ENCODE data around the gene NELFCD.
A peak's percentile ranks its signal among the peaks of the same experiment; 100 is the strongest.
"Not testable (repeated sequence)": the region's sequence is repeated elsewhere in the genome, so short reads cannot be mapped to it uniquely, and the experiment has no call there.

The NELFCD gene

DNA sequence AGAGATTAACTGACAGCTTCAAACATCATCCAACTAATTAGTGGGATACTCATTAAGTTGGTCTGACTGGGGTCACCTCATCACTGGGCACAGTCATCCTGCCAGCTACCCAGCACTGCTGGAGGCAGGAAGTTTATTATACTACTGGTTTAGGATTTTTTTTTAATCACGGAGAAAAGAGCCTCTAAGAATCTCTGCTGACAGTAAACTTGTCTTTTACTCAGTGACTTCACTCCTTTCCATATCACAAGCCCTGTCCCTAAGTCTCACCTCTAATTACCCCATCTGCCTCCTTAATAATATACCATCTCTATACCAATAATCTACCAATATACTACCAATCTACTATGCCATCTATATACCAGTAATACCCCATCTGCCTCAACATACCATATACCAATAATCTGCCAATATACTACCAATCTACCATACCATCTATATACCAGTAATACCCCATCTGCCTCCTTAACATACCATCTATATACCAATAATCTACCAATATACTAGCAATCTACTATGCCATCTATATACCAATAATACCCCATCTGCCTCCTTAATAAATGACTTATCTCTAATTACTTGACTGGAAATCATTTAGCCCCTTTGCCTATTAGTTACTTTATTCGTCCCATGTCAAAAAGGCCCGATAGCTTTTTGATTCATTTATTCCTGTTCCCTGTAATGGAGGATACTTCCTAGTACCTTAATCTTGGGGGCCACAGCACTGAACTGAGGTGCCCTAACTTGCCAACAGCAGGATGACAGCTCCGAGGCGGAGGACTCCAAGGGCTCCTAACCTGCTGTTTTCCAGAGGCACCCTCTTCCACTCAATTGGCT is 46.1 kb downstream of the NELFCD start:
- no peak for DNase-seq (ENCODE audit: low spot score)

DNA sequence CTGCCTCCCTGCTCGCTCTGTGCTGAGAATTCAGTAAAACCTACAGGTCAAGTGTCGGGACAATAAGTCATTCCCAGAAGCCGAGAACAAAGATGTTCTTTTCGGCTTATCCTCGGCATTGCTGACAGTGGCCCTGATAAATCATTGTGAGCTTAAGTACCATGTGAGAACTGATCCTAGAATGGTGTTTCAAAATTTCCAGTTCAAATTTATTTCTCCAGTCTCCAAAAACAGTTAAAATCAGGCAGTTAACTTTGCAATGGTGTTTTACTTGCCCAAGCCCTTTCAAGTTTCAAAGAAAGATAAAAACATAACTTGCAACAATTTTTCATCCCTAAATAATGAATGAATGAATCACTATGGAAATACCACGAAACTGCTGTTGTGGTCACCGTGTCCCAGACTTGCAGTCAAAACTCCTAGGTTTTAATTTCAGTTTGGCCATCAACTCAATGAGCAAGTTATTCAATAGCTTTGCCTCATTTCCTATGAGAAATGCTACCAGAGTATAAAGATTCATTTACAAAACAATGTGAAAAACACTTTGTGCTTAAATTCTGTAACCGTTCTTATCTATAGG is 46.8 kb downstream of the NELFCD start:
- no peak for DNase-seq (ENCODE audit: low spot score)

DNA sequence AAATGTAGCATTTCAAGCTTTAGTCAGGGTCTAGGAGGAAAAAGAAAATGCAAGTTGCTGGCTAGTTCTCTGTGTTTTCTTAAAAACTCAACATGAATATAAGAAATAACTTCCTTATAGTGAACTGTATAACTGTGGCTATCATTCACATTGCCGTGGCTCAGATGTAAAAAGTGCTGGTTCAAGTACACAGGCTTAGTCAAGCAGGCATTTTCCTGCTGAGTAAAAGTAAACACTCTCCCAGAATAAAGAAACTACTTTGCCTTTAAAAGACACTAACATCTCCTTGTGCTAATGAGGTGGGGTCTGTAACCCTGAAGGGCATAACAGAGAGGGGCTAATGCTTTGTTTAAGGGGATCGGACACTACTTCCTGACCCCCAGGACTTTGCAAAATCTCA is 47.8 kb downstream of the NELFCD start:
- DNase-seq (ENCODE audit: low spot score), result no peak

DNA sequence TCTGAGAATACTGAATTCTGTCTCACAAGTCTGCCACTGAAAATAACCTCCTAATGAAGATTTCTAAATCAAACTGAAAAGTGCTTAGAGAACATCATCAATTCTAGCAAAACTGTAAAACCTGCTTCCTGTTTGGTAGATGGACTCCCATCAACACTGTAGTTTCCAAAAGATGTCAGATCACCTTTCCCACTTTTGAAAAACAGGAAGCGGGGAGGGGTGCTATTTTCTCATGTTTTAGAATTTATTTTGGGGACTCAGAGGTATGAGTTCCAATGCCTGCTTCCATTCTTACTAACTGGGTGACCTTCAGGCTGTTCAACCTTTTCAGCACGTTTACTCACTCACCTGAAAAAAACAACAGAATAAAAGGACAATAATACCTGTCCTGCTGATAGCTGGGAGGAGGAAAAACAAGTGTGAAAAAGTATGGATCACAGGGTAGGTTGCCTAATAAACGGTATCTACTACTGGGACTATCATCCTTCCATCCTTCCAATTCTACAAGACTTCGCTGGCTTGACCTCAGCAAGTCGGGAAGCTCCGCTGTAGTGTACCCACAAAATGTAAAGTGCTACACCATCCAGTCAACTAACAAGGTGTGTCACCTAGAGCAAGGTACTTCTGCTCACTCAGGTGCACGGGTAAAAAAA is 50.0 kb downstream of the NELFCD start:
- no peak for DNase-seq (ENCODE audit: low spot score)

DNA sequence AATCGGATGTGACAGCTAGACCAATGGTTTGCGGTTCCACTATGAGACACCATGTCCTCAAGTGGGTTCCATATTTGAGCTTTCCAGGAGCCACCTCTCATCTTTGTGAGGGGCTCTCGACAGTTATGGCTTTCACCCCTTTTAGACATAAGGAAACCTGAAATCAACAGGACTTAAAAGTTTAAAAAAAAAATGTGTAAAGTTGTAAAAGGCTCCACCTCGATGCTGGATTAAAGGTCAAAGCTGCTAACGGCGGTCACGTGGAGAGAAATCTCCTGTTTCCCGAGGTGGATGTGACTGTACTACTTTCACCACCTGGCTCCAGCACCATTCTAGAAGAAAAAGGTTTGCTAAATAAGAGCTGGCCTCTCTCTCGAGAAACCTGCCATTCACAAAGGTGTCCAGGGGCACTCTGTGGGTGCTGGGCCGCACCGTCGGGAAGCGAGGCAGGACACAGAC is 50.5 kb downstream of the NELFCD start:
- no peak for DNase-seq (ENCODE audit: low spot score)

DNA sequence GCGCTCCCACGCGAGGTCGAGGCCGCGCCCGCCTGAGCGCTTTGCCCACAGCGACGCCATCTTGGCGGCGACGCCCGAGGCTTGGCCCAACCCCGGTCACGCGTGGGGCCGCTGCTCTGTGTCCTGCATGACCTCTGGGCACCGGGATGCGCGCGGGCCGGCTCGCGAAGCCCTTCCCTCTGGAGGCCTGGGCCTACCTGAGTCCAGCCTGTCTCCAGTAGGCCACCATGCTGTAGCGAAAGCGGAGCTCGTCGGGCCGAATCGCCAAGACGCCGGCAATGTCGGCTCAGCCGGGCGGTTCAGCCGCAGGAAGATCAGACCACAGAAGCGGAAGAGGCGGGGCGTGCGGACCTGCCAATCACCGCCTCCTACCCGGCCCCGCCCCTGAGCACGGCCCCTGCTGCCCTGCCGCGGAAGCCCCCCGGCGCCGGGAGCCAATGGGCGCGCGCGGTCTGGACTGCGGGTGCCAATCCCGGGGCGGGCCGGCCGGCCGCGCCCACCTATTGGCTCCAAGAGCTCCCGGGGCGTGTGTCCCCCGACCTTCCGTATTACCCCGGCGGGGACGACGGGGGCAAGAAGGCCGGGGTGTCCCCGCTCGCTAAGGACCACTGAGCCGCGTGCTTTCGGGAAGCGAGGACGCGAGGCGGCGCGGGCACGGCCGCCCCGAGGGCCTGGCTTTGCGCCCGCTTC is 51.1 kb downstream of the NELFCD start, which contains the start of gene ATP5F1E:
ATP5F1E (minus strand) TSS at position 313 of the 690 bp plus-strand sequence; CDS start at position 229, 84 bp downstream.
- DNase-seq (ENCODE audit: low spot score), result peak; percentile 95

DNA sequence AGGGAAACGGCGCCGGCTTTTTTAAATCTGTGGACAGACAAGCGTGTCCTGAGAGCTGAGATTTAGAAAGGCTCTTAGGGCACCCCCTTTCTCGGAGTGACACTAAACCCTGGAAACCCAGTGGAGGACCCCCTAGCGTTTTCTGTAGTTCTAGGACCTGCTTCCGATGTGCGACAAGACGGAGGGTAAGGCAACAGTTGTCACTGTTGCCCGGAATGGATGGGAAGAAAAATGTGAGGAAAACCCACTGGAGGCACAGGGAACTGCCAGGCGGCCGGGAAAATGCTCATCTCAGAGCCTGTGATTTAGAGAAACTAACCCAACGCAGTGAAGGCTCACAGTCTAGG is 51.6 kb downstream of the NELFCD start:
- DNase-seq (ENCODE audit: low spot score), result peak; percentile 55

DNA sequence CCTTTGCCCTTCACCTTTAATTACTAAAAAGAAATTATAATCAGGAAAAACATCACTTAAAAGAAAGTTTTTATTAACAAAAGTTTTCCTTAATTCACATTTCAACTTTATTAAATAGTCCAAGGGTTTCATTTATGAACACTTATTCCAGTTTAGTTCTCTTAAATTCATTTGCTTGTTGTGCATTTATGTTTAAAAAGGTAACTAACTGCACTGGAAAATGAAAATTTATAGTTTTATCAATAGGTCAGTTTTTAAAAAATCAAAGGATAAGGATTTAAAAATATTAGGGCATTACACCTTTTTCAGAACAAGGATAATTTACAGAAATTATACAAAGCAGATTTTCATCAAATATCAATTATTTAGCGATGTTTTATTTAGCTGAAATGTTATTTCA is 52.0 kb downstream of the NELFCD start:
- no peak for DNase-seq (ENCODE audit: low spot score)

DNA sequence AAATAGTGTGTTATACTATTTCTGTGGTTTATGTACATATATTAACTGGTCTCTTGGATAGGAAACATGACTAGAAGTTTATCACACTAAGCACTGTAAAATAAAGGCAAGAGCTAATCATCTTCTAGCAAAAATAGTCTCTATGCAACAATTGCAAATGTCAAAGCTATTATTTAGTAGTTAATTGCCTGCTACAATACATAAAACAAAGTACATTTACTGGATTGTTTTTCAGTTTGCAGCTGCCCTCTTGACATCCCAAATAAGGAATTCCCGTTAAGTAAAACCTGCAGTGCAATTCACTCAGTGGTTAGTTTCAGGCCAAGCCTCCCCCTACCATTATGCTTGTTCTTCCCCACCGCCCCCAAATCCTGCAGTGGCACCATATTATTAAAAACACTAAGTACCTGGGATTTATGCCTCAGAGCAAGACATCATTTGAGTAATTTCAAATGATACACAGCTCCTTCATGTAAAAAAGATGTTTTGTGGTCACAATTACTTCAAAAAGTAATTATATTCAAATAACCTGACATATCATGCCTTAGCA is 52.6 kb downstream of the NELFCD start:
- DNase-seq (ENCODE audit: low spot score), result no peak

DNA sequence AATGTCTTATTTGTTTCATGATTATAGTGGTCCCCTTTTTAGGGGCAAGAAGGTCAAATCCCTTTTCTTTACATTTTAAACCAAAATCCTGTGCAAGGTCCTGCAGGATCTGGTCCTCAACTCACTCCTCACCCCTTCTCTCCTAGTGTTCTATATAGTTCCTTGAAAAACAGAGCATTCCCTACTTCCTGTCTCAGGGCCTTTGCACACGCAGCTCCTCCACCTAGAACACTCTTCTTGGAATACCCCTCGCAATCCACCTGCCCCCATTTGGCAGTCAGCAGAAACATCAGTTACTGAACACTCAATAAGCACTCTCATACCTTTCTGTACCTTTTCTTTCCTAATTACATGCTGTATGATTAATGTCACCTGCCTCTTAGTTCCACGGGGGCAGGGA is 54.3 kb downstream of the NELFCD start:
- no peak for DNase-seq (ENCODE audit: low spot score)

DNA sequence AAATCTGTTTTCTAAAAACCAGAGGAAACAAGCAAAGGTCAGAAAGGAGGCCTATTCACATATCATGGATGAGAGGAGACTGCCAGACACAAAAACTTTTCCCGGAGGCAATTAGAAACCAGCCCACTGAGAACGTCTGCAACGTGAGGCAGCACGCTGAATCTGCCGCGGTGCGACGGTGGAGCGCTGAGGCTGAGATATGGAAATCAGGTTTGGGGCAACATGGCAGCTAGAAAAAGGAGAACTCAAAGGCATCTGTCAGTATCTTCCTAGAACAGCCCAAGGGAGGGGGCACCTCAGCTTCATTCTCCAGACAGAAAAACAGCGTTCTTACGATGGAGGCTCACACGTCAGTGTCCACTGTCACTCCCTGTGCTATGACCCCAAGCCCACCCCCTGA is 56.3 kb downstream of the NELFCD start:
- DNase-seq (ENCODE audit: low spot score), result no peak

DNA sequence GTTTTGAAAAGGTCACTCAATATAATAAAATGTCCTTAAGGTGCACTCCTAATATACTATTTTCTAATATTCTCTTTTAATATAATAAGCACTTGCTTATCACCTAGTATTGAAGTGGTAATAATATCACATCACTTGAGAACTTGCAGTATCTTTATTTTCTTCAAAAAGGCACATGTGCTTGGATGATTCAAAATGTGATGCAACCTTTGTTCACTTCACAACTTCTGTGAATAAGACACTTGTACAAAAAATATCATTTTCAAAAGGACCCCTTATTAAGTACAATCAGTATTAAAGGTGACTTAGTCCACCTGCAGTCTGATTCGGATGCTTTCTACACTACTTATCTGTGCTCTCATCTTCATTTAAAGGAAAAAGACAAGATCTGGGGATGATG is 58.2 kb downstream of the NELFCD start:
- no peak for DNase-seq (ENCODE audit: low spot score)

DNA sequence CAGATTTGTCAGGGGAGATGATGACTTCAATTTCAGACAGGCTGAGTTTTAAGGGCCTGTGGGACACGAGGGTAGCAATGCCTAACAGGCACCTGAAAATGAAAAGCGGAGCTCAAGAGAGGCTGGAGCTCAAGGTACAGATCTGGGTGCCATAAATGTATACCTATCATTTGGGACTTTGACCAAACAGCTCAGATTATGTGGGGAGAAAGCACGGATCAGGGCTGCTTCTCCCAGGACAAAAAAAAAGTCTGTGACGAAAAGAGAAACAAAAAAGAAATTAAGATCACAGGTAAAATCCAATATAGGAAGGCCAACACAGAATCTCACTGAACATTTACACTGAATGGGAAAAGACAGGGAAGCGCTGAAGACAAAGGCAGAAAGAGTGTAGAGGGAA is 59.6 kb downstream of the NELFCD start:
- DNase-seq (ENCODE audit: low spot score), result no peak

DNA sequence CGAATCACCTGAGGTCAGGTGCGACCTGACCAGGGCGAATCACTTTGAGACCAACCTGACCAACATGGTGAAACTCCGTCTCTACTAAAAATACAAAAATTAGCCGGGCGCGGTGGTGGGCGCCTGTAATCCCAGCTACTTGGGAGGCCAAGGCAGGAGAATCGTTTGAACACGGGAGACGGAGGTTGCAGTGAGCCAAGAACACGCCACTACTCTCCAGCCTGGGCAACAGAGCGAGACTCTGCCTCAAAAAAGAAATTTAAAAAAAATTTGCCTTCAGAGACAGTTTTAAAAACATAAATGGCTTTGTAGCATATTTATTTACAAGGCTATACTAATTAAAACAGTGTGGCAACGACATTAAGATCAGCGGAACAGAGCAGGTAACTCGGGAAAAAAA is 60.4 kb downstream of the NELFCD start:
- not testable (repeated sequence) for DNase-seq (ENCODE audit: low spot score)

DNA sequence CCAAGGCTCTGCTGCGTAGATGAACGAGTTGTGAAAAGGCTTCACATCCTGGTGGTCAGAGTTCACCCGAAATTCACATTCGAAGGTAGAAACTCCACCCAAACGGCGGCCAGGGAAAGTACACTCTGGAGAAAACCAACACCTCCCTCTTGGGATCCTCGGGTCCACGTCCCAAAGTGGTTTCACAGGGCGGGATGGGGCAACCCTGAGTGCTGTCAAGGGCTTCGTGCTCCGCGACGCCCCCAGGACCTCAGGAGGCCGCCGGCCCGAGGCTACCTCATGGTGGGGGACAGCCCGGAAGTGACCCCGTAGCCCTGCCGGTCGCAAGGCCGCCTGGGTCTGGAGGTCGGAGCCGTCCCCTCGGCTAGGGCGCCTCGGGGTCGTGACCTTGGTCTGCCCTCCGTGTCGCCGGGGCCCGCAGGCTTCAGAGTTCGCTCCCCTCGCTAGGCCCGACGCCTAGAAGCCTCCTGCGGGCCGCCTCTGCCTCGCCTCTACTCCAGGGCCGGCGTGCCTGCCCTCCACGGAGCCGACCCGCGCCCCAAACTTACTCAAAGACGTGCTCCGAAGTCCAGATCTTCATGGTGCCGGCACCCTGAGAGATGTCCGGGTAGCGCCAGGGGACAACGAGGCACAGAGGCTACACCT is 61.2 kb downstream of the NELFCD start, which contains the start of gene PRELID3B:
PRELID3B (minus strand) TSS at position 636 of the 645 bp plus-strand sequence; CDS start at position 580, 56 bp downstream.
- no peak for DNase-seq (ENCODE audit: low spot score)

DNA sequence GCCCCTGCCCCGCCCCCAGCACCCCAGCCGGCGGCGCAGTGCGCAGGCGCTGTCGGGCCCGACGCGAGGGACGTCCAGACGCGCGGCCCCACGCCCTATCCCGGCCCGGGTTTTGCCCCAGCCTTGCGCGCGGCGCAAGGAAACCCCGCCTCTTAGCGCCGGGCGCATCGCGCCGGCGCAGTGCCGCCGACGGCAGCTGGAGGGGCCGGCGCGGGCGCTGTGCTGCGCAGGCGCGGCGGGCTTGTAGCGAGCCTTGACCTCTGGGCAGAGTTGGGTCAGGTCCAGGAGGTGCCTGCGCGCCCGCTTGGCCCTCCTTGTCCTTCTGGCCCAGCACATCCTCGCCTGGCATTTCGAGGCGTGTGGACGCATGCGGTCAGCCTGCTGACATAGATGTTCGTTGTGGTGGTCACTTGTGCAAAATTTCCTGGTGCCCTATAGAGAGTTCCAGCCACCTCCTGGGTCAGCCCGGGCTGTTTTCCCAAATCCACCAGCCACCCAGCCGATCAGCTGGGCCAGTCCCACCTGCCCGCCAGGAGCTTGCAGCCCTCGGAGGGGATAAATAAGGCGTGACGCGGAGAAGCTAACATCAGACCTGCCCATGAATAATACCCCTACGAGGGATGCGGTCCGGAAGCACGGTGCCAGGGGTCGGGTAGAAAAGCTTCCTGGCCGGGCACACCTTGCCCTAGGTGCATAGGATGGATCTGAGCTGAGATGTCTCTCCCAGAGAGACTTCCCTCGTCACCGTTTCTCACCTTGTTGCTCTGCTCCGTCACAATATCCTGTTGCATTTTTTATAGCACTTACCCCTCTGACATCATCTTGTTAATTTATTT is 62.0 kb downstream of the NELFCD start:
- peak; percentile 94 for DNase-seq (ENCODE audit: low spot score)

DNA sequence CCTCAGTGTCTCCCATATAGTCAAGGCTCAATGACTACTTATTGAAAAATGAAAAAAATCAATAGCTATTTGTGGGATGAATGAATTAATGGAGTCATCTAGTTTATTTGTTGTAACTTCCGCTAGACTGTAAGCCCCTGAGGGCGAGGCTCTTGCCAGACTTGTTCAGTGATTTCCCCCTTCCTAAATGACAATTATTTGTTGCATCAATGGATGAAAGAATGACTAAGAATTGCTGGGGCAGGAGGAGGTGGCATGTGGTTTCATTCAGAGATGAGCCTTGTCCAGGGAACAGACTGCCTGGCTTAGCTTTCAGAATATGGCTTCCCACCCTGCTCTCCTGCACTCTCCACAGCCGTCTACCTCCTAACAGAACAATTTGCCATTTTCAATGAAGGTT is 62.6 kb downstream of the NELFCD start:
- DNase-seq (ENCODE audit: low spot score), result no peak

DNA sequence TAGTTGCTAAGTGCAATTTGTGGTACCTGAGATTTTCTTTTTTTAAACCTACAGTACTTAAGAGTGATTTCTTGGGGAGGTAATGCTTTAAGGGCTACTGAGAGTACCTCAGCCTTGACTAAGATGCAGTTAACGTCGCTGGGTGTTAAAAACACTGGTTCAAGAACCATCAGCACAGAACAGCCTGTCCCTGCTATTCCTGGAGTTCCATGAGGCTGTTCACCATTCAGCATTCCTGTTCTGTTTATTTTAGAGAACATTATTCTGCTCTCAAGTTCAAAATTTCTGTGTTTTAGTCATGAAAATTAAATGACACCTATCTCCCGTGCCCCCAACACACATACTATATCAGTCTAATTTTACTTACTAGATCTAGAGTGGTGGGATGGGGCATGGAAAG is 63.2 kb downstream of the NELFCD start:
- no peak for DNase-seq (ENCODE audit: low spot score)

Data from HuH-7.5 (cell line).